HG02840 (cell line): Measurements from ENCODE around the gene ADGRV1.
"Not testable (repeated sequence)": the region's sequence is repeated elsewhere in the genome, so short reads cannot be mapped to it uniquely, and the experiment has no call there.

Experiments
- ATAC-seq: cut with Tn5 transposase; IDR thresholded peaks from one replicate; pipeline ENCODE4 v1.9.1; 2021; ENCODE audit warnings: mild to moderate bottlenecking, moderate library complexity, moderate number of reproducible peaks; ENCODE audit not compliant: unreplicated experiment, low FRiP score

The ADGRV1 gene

DNA sequence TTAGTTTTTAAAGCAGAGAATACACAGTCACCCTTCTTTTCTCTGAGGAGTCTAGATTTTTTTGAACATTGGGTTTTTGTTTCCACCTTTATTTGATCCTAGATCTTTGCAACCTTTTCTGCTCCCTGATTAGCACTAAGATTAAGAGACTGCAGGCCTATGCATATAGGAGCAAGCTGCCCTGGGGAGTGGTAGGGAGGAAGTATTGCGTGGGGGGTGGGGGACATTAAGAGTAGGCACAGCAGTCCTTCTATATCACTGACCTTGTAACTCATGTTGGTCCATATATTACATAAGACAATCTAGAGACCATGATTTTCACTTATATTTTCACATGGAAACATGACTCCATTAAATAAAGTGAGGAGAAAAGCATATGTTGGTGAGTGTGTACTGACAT lies 149.1 kb downstream of the ADGRV1 start:
- ATAC-seq = no peak

GRCh38 chr5:90709323-90710155 lies 150.9 kb downstream of the ADGRV1 start:
- no peak for ATAC-seq

- no peak for ATAC-seq
Observed at GRCh38 chr5:90718387-90718786, 159.8 kb downstream of the ADGRV1 start.

- no peak for ATAC-seq
Observed at GRCh38 chr5:90739567-90739966, 181.0 kb downstream of the ADGRV1 start.

DNA sequence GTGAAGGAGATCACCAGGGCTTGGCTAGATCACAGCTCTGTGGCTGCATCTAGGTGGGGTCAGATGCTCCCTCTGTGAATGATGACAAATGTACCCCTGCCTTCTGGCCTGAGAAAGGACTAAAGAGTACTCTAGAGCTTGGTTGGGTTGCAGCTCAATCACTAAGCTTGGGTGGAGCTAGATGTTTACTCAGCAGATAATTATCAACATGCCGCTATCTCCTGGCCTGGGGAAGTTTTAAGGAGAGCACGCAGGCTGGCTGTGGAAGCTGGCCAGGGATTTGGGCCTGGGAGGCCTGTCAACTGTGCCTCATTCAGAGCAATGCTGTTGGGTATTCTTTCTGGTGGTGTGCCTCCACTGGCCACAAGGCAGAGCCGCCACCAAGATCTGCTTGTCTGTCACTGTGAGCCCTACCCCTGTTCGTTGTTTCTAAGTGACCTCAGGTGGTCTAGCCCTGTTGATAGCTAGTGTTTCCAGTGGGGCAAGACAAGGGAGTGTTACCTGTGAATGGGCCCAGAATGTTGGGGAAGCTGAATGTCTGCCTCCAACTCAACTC lies 181.7 kb downstream of the ADGRV1 start:
- ATAC-seq = no peak

DNA sequence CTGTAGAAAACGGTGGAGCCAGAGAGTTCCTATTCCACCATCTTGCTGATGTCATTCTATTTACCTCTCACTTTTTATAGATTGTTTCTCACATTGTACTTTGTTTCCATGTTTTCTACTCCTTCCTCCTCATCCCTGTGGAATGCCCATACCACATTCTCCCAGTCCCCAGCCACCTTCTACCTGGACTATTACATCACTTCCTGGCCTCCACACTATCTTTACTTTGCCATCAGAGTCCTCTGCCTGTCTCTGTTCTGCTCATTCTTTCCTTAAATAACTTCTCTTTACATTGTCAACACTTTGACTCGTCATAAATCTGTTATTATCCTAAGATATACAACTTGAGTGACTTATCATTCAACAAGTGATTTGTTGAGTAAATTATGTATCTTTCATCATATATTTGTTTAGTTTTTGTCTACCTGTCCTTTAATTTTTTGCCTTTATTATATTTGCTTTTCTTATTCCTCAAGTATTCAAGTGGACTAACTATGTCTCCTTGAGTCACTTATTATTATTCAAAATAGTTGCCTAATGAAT lies 182.5 kb downstream of the ADGRV1 start:
- no peak for ATAC-seq

DNA sequence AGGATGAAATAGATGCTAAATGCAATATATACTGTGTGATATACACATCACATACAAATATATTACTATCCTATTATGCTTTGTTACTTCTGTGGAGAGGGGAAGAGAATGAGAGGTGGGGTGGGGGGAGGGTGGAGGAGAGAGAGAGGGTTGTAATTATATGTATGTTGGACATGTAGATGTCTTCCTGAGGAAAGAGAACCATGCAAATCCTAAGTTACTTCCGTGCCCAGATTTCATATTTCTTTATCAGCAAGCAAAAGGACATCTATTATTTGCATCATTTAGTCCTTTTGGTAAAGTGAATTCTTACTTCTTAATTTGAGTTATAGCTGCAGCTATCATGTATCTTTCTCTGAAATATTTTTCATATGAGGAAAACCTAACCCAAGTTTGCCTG lies 187.5 kb downstream of the ADGRV1 start:
- no peak for ATAC-seq

DNA sequence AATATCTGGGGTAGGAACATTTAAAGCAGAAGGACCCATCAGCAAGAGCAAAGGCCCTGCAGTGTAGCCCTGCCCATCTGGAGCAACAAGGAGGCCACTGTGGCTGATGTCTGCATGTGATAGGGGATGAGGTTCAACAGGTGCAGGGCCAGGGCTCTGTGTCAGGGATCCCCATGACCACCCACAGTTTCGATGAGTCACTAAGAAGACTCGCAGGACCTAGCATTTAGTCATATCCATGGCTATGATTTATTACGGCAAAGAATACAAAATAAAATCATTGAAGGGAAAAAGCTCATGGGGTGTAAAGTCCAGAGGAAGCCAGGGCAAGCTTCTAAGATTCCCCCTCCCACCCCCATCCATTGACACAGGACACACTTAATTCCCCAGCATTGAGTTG lies 188.6 kb downstream of the ADGRV1 start:
- ATAC-seq = no peak

- no peak for ATAC-seq
Observed at GRCh38 chr5:90747693-90748092, 189.1 kb downstream of the ADGRV1 start.

- no peak for ATAC-seq
Observed at GRCh38 chr5:90759119-90759518, 200.5 kb downstream of the ADGRV1 start.

- ATAC-seq = no peak
Observed at GRCh38 chr5:90767710-90768109, 209.1 kb downstream of the ADGRV1 start.

DNA sequence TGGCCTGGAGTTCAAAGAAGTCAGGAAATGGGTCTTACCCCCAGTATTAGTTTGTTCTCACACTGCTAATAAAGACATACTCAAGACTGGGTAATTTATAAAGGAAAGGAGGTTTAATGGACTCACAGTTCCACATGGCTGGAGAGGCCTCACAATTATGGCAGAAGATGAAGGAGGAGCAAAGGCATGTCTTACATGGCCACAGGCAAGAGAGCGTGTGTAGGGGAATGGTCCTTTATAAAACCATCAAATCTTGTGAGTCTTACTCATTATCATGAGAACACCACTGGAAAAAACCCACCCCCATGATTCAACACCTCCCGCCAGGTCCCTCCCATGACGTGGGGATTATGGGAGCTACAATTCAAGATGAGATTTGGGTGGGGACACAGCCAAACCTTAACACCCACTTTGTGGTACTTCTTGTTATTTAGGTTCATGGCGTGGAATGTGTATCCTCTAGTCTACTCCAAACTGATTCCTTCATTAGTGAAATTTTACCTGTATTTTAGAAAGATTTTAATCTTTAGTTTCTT lies 211.5 kb downstream of the ADGRV1 start:
- ATAC-seq = not testable (repeated sequence)

DNA sequence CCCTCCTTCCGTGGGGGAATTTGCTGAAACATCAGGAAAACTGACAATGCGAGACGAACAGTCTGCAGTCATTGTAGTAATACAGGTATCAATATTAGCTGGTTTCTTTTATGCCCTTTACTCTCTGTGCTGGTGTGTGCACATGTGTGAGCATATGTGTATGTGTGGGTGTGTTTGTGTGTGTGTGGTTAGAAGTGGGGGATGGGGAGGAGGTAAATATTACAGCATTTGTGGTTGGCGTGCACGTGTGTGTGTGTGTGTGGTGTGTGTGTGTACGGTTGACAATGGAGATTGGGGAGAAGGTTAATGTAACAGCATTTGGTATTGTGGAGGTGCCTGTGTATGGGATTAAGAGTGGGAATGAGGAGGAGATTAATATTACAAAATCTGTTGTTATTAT lies 219.4 kb downstream of the ADGRV1 start:
- no peak for ATAC-seq

GRCh38 chr5:90783460-90784333 lies 225.1 kb downstream of the ADGRV1 start:
- ATAC-seq = peak; percentile 79

GRCh38 chr5:90786756-90787155 lies 228.2 kb downstream of the ADGRV1 start:
- ATAC-seq = no peak

DNA sequence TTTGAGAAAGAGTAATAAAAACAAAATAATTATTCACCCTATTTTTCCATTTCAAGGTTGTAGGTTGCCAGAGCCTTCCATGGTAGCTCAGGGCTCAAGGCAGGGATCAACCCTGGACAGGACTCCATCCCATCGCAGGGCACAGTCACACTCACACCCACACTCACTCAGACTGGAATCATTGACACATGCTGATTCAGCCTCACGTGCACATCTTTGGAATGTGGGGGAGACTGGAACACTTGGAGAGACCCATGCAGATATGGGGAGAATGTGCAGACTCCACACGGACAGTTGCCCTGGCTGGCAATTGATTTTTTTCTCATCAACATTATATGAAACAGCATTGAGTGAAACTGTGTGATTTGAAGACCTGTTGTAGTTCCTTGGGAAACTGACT lies 234.1 kb downstream of the ADGRV1 start:
- ATAC-seq = no peak

DNA sequence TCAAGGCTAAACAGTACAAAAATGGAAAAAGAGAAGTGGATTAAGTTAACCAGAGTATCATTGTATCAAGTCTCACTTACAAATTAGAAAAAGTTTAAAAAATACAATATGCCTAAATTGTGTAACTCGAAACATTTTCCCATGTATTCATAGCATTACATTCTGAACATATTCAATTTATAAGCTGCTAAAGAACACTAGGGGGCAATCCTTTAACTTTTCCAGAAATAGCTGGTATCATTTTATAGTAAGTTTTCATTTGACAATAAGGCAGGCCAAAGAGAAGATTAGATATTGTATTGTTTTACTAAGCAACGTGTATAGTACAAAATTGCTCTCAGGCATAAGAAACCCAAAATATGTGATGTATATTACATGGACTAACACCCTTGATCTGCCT lies 234.6 kb downstream of the ADGRV1 start:
- ATAC-seq = no peak

DNA sequence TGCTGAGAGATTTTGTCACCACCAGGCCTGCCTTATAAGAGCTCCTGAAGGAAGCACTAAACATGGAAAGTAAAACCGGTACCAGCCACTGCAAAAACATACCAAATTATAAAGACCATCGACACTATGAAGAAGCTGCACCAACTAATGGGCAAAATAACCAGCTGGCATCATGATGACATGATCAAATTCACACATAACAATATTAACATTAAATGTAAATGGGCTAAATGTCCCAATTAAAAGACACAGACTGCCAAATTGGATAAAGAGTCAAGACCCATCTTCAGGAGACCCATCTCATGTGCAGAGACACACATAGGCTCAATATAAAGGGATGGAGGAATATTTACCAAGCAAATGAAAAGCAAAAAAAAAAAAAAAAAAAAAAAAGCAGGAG lies 238.3 kb downstream of the ADGRV1 start:
- ATAC-seq = not testable (repeated sequence)

DNA sequence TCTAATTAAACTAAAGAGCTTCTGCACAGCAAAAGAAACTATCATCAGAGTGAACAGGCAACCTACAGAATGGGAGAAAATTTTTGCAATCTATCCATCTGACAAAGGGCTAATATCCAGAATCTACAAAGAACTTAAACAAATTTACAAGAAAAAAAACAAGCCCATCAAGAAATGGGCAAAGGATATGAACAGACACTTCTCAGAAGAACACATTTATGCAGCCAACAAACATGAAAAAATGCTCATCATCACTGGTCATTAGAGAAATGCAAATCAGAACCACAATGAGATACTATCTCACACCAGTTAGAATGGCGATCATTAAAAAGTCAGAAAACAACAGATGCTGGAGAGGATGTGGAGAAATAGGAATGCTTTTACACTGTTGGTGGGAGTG lies 241.5 kb downstream of the ADGRV1 start:
- ATAC-seq = not testable (repeated sequence)

- not testable (repeated sequence) for ATAC-seq
Observed at GRCh38 chr5:90800515-90800914, 241.9 kb downstream of the ADGRV1 start.
